ENCODE data around the gene PCDHGB1.
"Not testable (repeated sequence)": the region's sequence is repeated elsewhere in the genome, so short reads cannot be mapped to it uniquely, and the experiment has no call there.

Gene PCDHGB1

DNA sequence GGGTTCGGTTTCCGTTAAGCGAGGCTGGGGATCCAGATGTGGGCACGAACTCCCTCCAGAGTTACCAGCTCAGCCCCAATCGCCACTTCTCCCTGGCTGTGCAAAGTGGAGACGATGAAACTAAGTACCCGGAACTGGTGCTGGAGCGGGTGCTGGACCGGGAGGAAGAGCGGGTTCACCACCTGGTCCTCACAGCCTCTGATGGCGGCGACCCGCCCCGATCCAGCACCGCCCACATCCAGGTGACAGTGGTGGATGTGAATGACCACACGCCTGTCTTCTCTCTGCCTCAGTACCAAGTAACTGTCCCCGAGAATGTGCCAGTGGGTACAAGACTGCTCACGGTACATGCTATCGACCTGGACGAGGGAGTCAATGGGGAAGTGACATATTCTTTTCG lies 33.4 kb downstream of the PCDHGB1 start:
- no peak for DNase-seq (ENCODE audit: low spot score)

DNA sequence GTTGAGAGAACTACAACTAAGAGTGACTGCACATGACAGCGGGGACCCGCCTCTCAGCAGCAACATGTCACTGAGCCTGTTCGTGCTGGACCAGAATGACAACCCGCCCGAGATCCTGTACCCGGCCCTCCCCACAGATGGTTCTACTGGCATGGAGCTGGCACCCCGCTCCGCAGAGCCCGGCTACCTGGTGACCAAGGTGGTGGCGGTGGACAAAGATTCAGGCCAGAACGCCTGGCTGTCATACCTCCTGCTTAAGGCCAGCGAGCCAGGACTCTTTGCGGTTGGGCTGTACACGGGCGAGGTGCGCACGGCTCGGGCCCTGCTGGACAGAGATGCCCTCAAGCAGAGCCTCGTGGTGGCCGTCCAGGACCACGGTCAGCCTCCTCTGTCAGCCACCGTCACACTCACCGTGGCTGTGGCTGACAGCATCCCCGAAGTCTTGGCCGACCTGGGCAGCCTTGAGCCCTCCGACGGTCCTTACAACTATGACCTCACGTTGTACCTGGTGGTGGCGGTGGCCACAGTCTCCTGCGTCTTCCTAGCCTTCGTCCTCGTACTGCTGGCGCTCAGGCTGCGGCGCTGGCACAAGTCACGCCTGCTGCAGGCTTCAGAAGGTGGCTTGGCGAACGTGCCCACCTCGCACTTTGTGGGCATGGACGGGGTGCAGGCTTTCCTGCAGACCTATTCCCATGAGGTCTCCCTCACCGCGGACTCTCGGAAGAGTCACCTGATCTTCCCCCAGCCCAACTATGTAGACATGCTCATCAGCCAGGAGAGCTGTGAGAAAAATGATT lies 34.8 kb downstream of the PCDHGB1 start:
- DNase-seq (ENCODE audit: low spot score), result no peak

DNA sequence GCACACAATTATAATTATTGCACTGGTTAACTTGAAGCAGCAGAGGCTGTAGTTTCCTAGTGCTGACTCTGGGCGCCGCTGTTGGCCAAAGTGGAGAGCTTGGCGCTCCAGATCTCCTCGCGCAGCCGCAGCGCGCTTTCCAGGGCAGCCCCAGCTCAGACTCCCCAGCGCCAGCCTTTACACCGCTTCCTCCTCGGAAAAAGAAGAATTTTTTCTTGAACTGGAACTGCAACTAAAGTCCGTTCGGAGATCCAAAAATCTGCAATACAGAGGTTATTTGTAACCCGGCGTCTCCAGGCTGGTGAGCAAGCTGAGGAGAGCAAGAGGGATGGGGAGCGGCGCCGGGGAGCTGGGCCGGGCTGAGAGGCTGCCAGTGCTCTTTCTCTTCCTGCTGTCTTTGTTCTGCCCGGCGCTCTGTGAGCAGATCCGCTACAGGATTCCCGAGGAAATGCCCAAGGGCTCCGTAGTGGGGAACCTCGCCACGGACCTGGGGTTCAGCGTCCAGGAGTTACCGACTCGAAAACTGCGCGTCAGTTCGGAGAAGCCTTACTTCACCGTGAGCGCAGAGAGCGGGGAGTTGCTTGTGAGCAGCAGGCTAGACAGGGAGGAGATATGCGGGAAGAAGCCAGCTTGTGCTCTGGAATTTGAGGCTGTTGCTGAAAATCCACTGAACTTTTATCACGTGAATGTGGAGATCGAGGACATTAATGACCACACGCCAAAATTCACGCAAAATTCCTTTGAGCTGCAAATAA lies 37.8 kb downstream of the PCDHGB1 start, which contains the start of gene PCDHGB4:
PCDHGB4 (plus strand) TSS at position 142 of the 755 bp plus-strand sequence; CDS start at position 329, 187 bp downstream.
- DNase-seq (ENCODE audit: low spot score), result peak; percentile 56

DNA sequence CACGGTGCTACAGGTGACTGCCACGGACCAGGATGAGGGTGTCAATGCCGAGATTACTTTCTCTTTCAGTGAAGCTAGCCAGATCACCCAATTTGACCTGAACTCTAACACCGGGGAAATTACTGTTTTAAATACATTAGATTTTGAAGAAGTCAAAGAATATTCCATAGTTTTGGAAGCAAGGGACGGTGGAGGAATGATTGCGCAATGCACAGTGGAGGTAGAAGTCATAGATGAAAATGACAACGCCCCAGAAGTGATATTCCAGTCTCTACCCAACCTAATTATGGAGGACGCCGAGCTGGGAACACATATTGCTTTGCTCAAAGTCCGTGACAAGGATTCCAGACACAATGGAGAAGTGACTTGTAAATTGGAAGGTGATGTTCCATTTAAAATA lies 38.8 kb downstream of the PCDHGB1 start:
- no peak for DNase-seq (ENCODE audit: low spot score)

DNA sequence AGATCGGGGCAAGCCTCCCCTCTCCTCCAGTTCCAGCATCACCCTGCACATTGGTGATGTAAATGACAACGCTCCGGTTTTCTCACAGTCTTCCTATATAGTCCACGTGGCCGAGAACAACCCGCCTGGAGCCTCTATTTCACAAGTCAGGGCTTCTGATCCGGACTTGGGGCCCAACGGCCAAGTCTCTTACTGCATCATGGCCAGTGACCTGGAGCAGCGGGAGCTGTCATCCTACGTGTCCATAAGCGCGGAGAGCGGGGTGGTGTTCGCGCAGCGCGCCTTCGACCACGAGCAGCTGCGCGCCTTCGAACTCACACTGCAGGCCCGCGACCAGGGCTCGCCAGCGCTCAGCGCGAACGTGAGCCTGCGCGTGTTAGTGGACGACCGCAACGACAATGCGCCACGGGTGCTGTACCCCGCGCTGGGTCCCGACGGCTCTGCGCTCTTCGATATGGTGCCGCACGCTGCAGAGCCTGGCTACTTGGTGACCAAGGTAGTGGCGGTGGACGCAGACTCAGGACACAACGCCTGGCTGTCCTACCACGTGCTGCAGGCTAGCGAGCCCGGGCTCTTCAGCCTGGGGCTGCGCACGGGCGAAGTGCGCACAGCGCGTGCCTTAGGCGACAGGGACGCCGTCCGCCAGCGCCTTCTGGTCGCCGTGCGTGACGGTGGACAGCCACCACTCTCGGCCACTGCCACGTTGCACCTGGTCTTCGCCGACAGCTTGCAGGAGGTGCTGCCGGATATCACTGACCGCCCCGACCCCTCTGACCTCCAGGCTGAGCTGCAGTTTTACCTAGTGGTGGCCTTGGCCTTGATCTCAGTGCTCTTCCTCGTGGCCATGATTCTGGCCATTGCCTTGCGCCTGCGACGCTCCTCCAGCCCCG lies 39.5 kb downstream of the PCDHGB1 start:
- DNase-seq (ENCODE audit: low spot score), result no peak

DNA sequence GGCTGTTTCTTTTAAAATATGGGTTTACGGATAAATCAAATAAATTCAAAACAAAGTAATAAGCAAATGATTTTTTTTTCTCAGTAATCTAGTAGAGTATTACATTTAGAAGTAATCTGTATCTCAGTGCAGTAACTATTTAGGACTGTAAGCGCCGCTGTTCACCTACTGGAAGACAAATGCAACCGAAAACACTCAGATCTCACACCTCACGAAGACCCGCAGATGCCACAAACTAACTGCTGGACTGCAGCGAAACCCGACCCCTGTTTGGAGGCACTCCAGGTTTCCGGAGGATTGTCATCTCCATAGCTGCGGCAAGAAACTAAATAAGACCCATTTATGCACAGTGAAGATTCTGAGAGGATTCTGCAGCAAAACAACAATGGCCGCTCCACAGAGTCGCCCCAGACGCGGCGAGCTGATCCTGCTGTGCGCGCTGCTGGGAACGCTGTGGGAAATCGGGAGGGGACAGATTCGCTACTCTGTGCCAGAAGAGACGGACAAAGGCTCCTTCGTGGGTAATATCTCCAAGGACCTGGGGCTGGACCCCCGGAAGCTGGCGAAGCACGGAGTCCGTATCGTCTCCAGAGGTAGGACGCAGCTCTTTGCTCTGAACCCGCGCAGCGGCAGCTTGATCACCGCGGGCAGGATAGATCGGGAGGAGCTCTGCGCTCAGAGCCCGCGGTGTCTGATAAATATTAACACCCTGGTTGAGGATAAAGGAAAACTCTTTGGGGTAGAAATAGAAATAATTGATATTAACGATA lies 42.7 kb downstream of the PCDHGB1 start, which contains the start of gene PCDHGA8:
PCDHGA8 (plus strand) TSS at position 205 of the 770 bp plus-strand sequence; CDS start at position 386, 181 bp downstream.
- no peak for DNase-seq (ENCODE audit: low spot score)

DNA sequence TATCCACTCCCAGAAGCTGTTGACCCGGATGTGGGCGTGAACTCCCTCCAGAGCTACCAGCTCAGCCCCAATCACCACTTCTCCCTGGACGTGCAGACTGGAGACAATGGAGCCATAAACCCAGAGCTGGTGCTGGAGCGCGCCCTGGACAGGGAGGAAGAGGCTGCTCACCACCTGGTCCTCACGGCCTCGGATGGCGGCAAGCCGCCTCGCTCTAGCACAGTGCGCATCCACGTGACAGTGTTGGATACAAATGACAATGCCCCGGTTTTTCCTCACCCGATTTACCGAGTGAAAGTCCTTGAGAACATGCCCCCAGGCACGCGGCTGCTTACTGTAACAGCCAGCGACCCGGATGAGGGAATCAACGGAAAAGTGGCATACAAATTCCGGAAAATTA lies 43.4 kb downstream of the PCDHGB1 start:
- DNase-seq (ENCODE audit: low spot score), result no peak

DNA sequence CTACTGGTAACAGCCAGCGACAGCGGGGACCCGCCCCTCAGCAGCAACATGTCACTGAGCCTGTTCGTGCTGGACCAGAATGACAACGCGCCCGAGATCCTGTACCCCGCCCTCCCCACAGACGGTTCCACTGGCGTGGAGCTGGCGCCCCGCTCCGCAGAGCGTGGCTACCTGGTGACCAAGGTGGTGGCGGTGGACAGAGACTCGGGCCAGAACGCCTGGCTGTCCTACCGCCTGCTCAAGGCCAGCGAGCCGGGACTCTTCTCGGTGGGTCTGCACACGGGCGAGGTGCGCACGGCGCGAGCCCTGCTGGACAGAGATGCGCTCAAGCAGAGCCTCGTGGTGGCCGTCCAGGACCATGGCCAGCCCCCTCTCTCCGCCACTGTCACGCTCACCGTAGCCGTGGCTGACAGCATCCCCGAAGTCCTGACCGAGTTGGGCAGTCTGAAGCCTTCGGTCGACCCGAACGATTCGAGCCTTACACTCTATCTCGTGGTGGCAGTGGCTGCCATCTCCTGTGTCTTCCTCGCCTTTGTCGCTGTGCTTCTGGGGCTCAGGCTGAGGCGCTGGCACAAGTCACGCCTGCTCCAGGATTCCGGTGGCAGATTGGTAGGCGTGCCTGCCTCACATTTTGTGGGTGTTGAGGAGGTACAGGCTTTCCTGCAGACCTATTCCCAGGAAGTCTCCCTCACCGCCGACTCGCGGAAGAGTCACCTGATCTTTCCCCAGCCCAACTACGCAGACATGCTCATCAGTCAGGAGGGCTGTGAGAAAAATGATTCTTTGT lies 44.7 kb downstream of the PCDHGB1 start:
- not testable (repeated sequence) for DNase-seq (ENCODE audit: low spot score)

DNA sequence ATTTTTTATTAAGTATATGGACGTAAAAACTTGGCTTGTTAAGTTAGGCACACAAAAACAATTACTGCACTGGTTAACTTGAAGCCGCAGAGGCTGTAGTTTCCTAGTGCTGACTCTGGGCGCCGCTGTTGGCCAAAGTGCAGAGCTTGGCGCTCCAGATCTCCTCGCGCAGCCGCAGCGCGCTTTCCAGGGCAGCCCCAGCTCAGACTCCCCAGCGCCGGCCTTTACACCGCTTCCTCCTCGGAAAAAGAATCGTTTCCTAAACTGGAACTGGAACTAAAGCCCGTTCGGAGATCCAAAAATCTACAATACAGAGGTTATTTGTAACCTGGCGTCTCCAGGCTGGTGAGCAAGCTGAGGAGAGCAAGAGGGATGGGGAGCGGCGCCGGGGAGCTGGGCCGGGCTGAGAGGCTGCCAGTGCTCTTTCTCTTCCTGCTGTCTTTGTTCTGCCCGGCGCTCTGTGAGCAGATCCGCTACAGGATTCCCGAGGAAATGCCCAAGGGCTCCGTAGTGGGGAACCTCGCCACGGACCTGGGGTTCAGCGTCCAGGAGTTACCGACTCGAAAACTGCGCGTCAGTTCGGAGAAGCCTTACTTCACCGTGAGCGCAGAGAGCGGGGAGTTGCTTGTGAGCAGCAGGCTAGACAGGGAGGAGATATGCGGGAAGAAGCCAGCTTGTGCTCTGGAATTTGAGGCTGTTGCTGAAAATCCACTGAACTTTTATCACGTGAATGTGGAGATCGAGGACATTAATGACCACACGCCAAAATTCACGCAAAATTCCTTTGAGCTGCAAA lies 48.1 kb downstream of the PCDHGB1 start, which contains the start of gene PCDHGB5:
PCDHGB5 (plus strand) TSS at position 192 of the 796 bp plus-strand sequence; CDS start at position 373, 181 bp downstream.
- peak; percentile 67 for DNase-seq (ENCODE audit: low spot score)

DNA sequence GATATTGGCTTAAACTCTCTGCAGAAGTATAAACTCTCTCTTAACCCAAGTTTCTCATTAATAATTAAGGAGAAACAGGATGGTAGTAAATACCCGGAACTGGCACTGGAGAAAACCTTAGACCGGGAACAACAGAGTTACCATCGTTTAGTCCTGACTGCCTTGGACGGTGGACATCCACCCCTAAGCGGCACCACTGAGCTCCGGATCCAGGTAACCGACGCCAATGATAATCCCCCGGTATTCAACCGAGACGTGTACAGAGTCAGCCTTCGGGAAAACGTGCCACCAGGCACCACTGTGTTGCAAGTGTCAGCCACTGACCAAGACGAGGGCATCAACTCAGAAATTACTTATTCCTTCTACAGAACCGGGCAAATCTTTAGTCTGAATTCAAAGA lies 48.7 kb downstream of the PCDHGB1 start:
- no peak for DNase-seq (ENCODE audit: low spot score)

DNA sequence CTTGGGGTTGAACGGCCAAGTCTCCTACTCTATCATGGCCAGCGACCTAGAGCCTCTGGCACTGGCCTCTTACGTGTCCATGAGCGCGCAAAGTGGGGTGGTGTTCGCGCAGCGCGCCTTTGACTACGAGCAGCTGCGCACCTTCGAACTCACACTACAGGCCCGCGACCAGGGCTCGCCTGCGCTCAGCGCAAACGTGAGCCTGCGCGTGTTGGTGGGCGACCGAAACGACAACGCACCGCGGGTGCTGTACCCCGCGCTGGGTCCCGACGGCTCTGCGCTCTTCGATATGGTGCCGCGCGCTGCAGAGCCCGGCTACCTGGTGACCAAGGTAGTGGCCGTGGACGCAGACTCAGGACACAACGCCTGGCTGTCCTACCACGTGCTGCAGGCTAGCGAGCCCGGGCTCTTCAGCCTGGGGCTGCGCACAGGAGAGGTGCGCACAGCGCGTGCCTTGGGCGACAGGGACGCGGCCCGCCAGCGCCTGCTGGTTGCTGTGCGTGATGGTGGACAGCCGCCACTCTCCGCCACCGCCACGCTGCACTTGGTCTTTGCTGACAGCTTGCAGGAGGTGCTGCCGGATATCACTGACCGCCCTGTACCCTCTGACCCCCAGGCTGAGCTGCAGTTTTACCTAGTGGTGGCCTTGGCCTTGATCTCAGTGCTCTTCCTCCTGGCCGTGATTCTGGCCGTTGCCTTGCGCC lies 49.8 kb downstream of the PCDHGB1 start:
- no peak for DNase-seq (ENCODE audit: low spot score)

Data from kidney tubule cell (primary cell).